Hepatocyte (in vitro differentiated cells): ENCODE measurements around the gene UBIAD1.

Experiments
- CTCF ChIP-seq: fragments of 200-600 bp; sonication (generic); IDR thresholded peaks from 2 replicates; pipeline ENCODE4 v1.5.1; 2016; ENCODE audit warnings: antibody characterized with exemption, mild to moderate bottlenecking; ENCODE audit not compliant: poor library complexity
- EZH2 ChIP-seq: fragments of 200-600 bp; sonication (generic); IDR thresholded peaks from 2 replicates; pipeline ENCODE4 v1.6.1; 2016; ENCODE audit warnings: antibody characterized with exemption, mild to moderate bottlenecking, borderline replicate concordance

- TF ChIP-seq CTCF: no peak
- TF ChIP-seq EZH2: no peak
Measured at GRCh38 chr1:11294951-11295350, 22.0 kb downstream of the UBIAD1 start.
